ENCODE data around the gene FITM2.

- TF ChIP-seq CTCF (IDR thresholded peaks at IDR 0.05): no peak
- no peak for TF ChIP-seq POLR2A (IDR thresholded peaks at IDR 0.05)
Observed at GRCh38 chr20:44344723-44345122, 33.7 kb upstream of the FITM2 start.

Data from thyroid gland (tissue), 4 donors.